Measurements from ENCODE around the gene FOXP1.
"Not testable (repeated sequence)": the region's sequence is repeated elsewhere in the genome, so short reads cannot be mapped to it uniquely, and the experiment has no call there.

- TF ChIP-seq CTCF, EP300 (IDR thresholded peaks at IDR 0.05): not testable (repeated sequence)
Measured at GRCh38 chr3:70975981-70976380, 607.5 kb downstream of the FOXP1 start.
